ENCODE measurements around the gene NPEPL1. TPM values are rescaled to one million over a fixed set of nuclear protein-coding genes. Genes with fewer than 3 reads are reported as not detected.

NPEPL1 gene
- total RNA-seq, 2 donors from 2014 or later: 12.2 to 14.1 TPM

DNA sequence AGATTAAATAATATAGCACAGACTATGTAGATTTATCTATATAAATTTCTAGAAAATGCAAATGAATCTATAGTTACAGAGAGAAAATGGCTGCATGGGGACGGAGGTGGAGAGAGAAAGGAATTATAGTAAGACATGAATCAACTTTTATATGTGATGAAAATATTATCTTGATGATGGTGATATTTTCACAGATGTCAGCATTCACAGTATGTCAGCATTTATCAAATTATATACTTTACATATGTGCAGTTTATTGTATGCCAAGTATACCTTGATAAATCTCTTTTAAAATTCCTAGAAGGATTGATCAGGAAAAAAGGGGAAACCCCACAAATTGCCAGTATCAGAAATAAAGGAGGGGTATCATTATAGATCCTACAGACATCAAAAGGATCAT is 44.6 kb downstream of the NPEPL1 start:
- Histone ChIP-seq H3K9me3 (no peaks in the 10 kb centered on the region), H3K27me3 (no peaks in the 10 kb centered on the region), H3K36me3 (no peaks in the 10 kb centered on the region), H3K4me1 (no peaks in the 10 kb centered on the region), H3K4me3 (no peak overlapping the region), H3K27ac (no peak overlapping the region)
- TF ChIP-seq, protein P1, sequence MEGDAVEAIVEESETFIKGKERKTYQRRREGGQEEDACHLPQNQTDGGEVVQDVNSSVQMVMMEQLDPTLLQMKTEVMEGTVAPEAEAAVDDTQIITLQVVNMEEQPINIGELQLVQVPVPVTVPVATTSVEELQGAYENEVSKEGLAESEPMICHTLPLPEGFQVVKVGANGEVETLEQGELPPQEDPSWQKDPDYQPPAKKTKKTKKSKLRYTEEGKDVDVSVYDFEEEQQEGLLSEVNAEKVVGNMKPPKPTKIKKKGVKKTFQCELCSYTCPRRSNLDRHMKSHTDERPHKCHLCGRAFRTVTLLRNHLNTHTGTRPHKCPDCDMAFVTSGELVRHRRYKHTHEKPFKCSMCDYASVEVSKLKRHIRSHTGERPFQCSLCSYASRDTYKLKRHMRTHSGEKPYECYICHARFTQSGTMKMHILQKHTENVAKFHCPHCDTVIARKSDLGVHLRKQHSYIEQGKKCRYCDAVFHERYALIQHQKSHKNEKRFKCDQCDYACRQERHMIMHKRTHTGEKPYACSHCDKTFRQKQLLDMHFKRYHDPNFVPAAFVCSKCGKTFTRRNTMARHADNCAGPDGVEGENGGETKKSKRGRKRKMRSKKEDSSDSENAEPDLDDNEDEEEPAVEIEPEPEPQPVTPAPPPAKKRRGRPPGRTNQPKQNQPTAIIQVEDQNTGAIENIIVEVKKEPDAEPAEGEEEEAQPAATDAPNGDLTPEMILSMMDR (IDR thresholded peaks at IDR 0.05): no peak
- DNase-seq (ENCODE audit: low spot score): no peak

DNA sequence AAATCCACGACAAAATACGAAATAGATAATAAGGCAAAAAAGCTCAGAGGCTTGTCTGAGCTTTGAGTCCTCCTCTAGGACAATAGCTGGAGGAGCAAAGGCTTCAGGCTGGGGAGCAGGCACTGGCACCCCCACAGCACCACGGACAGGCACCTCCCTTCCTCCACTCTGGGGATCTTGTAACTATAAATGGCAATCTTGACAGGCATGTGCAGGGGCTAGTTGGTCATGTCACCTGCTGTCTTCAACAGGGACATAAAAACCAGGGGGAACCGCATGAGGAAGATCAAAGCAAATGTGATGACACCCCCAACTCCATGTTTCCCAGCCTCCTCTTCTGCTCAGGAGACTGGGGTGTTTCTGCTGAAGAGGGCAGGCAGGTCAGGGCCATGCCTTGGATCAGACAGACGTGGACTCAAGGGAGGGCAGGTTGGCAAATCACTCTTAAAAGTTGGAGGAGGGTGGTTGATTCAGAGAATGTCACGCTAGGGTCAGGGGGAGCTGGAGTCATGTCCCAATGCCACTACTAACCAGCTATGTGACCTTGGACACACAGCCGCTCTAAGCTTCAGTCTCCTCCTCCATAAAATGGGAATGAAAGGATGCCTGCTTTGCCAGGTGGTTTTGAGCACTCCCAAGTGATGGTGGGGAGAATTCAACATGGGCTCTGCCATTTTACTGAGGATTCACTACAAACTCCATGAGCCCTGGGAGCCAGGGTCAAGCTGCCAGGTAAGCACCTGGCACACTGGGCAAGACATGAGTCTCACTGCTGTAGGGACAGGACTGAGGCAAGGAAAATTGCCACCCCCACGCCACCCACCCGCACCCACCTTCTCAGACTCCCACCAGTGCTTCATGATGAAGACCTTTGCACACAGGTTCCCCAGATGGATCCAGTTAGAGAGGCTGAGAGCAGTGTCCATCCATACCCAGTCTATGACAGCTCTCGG is 48.0 kb downstream of the NPEPL1 start:
- Histone ChIP-seq H3K27ac (no peak overlapping the region), H3K4me1 (no peaks in the 10 kb centered on the region), H3K9me3 (no peaks in the 10 kb centered on the region), H3K27me3 (no peaks in the 10 kb centered on the region), H3K4me3 (no peak overlapping the region), H3K36me3 (no peaks in the 10 kb centered on the region)
- TF ChIP-seq, protein P1 (IDR thresholded peaks at IDR 0.05): no peak
- DNase-seq (ENCODE audit: low spot score): peak; percentile 16

DNA sequence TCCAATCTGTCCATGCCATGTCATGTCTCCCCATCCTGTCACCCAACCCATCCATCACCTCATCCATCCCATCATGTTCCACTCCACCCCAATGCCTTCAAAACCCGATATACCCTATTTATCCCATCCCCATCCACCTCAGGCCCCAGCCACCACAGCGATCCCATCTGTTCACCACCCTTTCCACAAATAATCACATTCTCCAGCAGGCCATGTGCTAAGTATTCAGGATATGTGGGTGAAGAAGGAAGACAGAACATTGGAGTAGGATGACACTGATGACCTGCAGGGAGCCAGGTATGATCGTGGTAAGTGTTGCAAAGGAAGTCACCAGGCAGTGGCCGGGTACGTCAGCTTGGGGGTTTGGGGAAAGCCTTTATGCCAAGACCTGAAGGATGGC is 48.8 kb downstream of the NPEPL1 start:
- peak; percentile 30 for DNase-seq (ENCODE audit: low spot score)
- H3K4me3 ChIP-seq: no peak overlapping the region
- H3K27ac ChIP-seq: no peak overlapping the region
- no peaks in the 10 kb centered on the region for H3K4me1 ChIP-seq
- TF ChIP-seq, protein P1 (IDR thresholded peaks at IDR 0.05): no peak
- H3K27me3 ChIP-seq: no peaks in the 10 kb centered on the region
- H3K36me3 ChIP-seq: no peaks in the 10 kb centered on the region
- H3K9me3 ChIP-seq: no peaks in the 10 kb centered on the region

DNA sequence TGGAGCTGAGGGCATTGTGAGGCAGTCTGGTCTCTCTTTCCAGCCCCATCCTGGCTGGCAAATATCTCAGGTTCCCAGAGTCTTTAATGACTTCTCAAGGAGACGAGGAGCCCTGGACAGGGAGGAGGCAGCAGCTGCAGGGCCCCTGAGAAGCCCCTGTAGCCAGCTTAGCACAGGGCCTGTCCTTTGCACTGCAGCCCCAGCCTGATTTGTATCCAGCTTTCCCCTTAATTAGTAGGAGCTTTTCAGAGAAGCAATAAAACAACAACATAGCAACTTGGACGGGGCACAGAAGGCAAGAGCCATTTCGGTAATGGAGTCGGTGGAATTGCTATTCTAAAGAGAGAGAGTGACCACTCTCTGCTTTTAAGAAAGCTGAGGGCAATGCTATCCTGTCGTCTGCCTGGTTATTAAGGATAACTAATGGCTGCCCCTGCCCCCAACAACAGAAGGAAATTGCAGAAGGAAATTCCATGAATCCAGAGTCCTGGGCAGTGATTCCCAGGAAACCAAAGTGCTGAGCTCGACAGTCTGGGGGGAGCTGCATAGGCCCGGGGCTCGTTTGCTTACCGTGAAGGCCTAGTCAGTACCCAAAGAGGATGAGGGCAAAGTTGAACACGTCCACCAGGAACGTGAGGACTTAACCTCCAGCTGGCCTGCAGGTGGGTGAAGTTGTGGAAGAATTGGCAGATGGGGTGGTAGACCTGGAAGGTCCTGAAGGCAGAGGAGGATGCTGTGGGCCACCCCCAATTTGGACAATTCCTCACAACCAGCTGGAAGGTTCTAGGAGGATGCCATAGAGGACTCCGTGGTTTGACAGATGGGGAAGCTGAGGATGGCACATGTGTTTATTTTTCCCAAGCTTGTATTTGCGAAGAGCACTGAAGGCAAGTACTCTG is 50.3 kb downstream of the NPEPL1 start:
- no peak overlapping the region for H3K4me3 ChIP-seq
- no peaks in the 10 kb centered on the region for H3K36me3 ChIP-seq
- H3K27ac ChIP-seq: no peak overlapping the region
- TF ChIP-seq, protein P1 (IDR thresholded peaks at IDR 0.05): no peak
- H3K27me3 ChIP-seq: no peaks in the 10 kb centered on the region
- DNase-seq (ENCODE audit: low spot score): peak; percentile 43
- no peaks in the 10 kb centered on the region for H3K4me1 ChIP-seq
- no peaks in the 10 kb centered on the region for H3K9me3 ChIP-seq

DNA sequence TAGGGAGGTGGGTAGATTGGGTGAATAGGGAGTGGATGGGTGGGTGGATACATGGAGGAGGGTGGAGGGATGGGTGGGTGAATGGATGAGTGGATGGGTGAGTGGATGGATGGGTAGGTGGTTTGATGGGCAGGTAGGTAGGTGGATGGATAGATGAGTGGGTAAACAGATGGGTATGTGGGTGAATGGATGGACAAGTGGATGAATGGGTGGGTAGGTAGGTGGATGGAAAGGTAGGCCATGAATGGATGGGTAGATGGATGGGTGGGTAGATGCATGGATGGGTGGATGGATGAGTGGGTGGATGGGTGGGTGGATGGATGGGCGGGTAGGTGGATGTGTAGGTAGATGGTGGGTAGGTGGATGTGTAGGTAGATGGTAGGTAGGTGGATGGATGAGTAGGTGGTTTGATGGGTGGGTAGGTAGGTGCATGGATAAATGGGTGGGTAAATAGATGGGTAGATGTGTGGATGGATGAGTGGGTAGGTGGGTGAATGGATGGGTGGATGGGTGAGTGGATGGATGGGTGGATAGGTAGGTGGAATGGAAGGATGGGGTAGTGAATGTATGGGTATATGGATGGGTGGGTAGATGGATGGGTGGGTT is 51.4 kb downstream of the NPEPL1 start:
- no peaks in the 10 kb centered on the region for H3K9me3 ChIP-seq
- no peak overlapping the region for H3K27ac ChIP-seq
- no peaks in the 10 kb centered on the region for H3K27me3 ChIP-seq
- TF ChIP-seq, protein P1 (IDR thresholded peaks at IDR 0.05): no peak
- H3K4me1 ChIP-seq: no peaks in the 10 kb centered on the region
- H3K36me3 ChIP-seq: no peaks in the 10 kb centered on the region
- DNase-seq (ENCODE audit: low spot score): no peak
- no peak overlapping the region for H3K4me3 ChIP-seq

Measured in right atrium auricular region (tissue), 2 donors.